OCI-LY7 (cell line): Measurements from ENCODE around the gene OAS1. TPM values are rescaled to one million over a fixed set of nuclear protein-coding genes. Genes with fewer than 3 reads are reported as not detected.

Experiments
- BruUV-seq: library from RNA; stranded (reverse); fragments of 400-500 nt; replicated peaks from 2 replicates; lab custom pipeline; 2021; lab: Mats Ljungman, UMichigan
- CTCF ChIA-PET: fragments of 300-600 bp; sonication (Branson Sonifier 250); formaldehyde crosslinking; loops from one replicate; lab custom pipeline; 2022; ENCODE audit warnings: antibody characterized with exemption; ENCODE audit not compliant: unreplicated experiment; lab: Charles Lee
- POLR2A ChIA-PET: fragments of 300-600 bp; sonication (Branson Sonifier 250); formaldehyde crosslinking; loops from one replicate; lab custom pipeline; 2022; ENCODE audit warnings: antibody characterized with exemption; lab: Charles Lee
- DNase-seq: peaks from one replicate; pipeline ENCODE4 v3.0.0-alpha.2; 2015; ENCODE audit warnings: low spot score
- H2AFZ ChIP-seq: fragments of 200-600 bp; sonication (generic), shearing (Covaris generic); 2 replicates; pipeline ENCODE4 v1.6.1; 2014; ENCODE audit warnings: mild to moderate bottlenecking, antibody characterized with exemption, low read length, moderate library complexity
- H3K27ac ChIP-seq: fragments of 200-600 bp; sonication (generic); 2 replicates; pipeline ENCODE4 v1.5.1; 2014; ENCODE audit warnings: mixed run types, low read depth, mild to moderate bottlenecking, moderate library complexity, low read length, inconsistent platforms; ENCODE audit not compliant: poor library complexity, severe bottlenecking
- H3K36me3 ChIP-seq: fragments of 200-600 bp; sonication (generic); 2 replicates; pipeline ENCODE4 v1.6.1; 2014; ENCODE audit warnings: mild to moderate bottlenecking, antibody characterized with exemption, low read length, moderate library complexity, mixed read lengths; ENCODE audit not compliant: insufficient read depth
- H3K4me1 ChIP-seq: fragments of 200-600 bp; sonication (generic); 2 replicates; pipeline ENCODE4 v1.5.1; 2014; ENCODE audit warnings: mild to moderate bottlenecking, low read length; ENCODE audit not compliant: insufficient read depth, poor library complexity, severe bottlenecking
- H3K4me2 ChIP-seq: fragments of 200-600 bp; sonication (generic); 2 replicates; pipeline ENCODE4 v1.6.1; 2014; ENCODE audit warnings: mild to moderate bottlenecking, low read length
- H3K4me3 ChIP-seq: fragments of 200-600 bp; sonication (generic); 2 replicates; pipeline ENCODE4 v1.5.1; 2014; ENCODE audit warnings: mild to moderate bottlenecking, low read depth, low read length; ENCODE audit not compliant: poor library complexity, severe bottlenecking
- H3K79me2 ChIP-seq: fragments of 200-600 bp; sonication (generic); 2 replicates; pipeline ENCODE4 v1.6.1; 2016; ENCODE audit warnings: low read depth, mild to moderate bottlenecking, low read length, moderate library complexity, mixed read lengths; ENCODE audit not compliant: insufficient read depth
- H3K9me2 ChIP-seq: fragments of 200-600 bp; sonication (generic); 2 replicates; pipeline ENCODE4 v1.6.1; 2016; ENCODE audit warnings: mild to moderate bottlenecking, low read length, mixed read lengths; ENCODE audit not compliant: insufficient read depth
- H3K9me3 ChIP-seq: fragments of 200-600 bp; sonication (generic); 2 replicates; pipeline ENCODE4 v1.6.1; 2014; ENCODE audit warnings: mild to moderate bottlenecking, mixed run types, low read length, mixed read lengths
- H4K20me1 ChIP-seq: fragments of 200-600 bp; sonication (generic); 2 replicates; pipeline ENCODE4 v1.6.1; 2014; ENCODE audit warnings: mild to moderate bottlenecking, antibody characterized with exemption, low read length, moderate library complexity, mixed read lengths; ENCODE audit not compliant: insufficient read depth
- CTCF ChIP-seq: fragments of 200-600 bp; sonication (generic); conservative IDR thresholded peaks from 2 replicates; pipeline ENCODE4 v1.5.1; 2014; ENCODE audit warnings: mild to moderate bottlenecking, antibody characterized with exemption, low read length, moderate library complexity, mixed read lengths
- EZH2phosphoT487 ChIP-seq: fragments of 200-600 bp; sonication (generic); IDR thresholded peaks from 2 replicates; pipeline ENCODE4 v1.6.1; 2018; ENCODE audit warnings: low read depth, borderline replicate concordance, mild to moderate bottlenecking, mixed run types, antibody characterized with exemption, low read length, moderate library complexity, mixed read lengths
- intact Hi-C: fragments of 100-400 bp; cut with micrococcal nuclease; formaldehyde crosslinking; loops from one replicate; pipeline ENCODE4 v1.10.0; 2022; ENCODE audit not compliant: unreplicated experiment
- total RNA-seq, 2 experiments: library from RNA; depleted of rRNA in 1 of 2; stranded (reverse); fragments of >200 nt in 1 of 2; shearing (Covaris generic) in 1 of 2; gene quantifications; 2 replicates each; pipeline ENCODE4 v1.2.3, GENCODE V29; 2014 to 2022

OAS1 gene
- total RNA-seq, 2 experiments from 2014 or later = 49.6 to 56.3 TPM

GRCh38 chr12:112929715-112930114, 23.0 kb downstream of the OAS1 start:
- H3K27ac ChIP-seq = no peak overlapping the region
- H2AFZ ChIP-seq = no peak overlapping the region
- no peak for DNase-seq
- TF ChIP-seq CTCF = no peak
- TF ChIP-seq EZH2phosphoT487 = no peak
- H3K4me2 ChIP-seq = no peak overlapping the region
- H3K4me3 ChIP-seq = no peak overlapping the region
- BruUV-seq = no TSS peak
- no peaks in the 10 kb centered on the region for H3K36me3 ChIP-seq
- intact Hi-C loops = no loop called here
- ChIA-PET POLR2A (interaction anchor here (1.1 kb wide), 1 partner anchor 27 kb away, joined by 7 read pairs; no protein-coding TSS in a partner anchor), CTCF (no interaction called here)
- no peaks in the 10 kb centered on the region for H3K4me1 ChIP-seq
- no peaks in the 10 kb centered on the region for H4K20me1 ChIP-seq
- no peaks in the 10 kb centered on the region for H3K9me2 ChIP-seq
- no peaks in the 10 kb centered on the region for H3K79me2 ChIP-seq
- H3K9me3 ChIP-seq = no peaks in the 10 kb centered on the region

DNA sequence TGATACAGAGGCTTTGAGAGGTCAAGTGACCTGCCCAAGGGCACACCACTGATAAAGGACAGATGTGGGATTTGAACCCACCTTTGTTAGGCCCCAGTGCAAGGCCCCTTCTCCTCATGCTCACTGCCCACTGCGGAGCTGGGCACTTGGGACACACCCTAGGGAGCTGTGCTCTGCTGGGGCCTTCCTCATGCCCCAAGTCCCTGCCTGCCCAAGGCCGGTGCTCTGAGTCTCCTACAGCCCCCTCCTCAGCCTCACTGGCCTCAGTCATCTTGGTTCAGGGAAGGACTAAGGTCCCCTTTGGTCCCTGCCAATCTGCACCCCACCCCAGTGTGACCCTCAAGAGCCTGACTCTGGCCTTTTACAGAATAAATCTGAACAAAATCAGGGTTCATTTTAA, 23.6 kb downstream of the OAS1 start:
- TF ChIP-seq CTCF (no peak), EZH2phosphoT487 (no peak)
- no peak overlapping the region for H3K4me3 ChIP-seq
- no peaks in the 10 kb centered on the region for H4K20me1 ChIP-seq
- no peaks in the 10 kb centered on the region for H3K36me3 ChIP-seq
- H3K4me2 ChIP-seq = no peak overlapping the region
- ChIA-PET CTCF (no interaction called here), POLR2A (no interaction called here)
- intact Hi-C loops = no loop called here
- BruUV-seq = no TSS peak
- no peaks in the 10 kb centered on the region for H3K4me1 ChIP-seq
- no peak overlapping the region for H3K27ac ChIP-seq
- H3K9me3 ChIP-seq = no peaks in the 10 kb centered on the region
- H3K9me2 ChIP-seq = no peaks in the 10 kb centered on the region
- no peak overlapping the region for H2AFZ ChIP-seq
- DNase-seq = no peak
- H3K79me2 ChIP-seq = no peaks in the 10 kb centered on the region

GRCh38 chr12:112932485-112933128, 25.8 kb downstream of the OAS1 start:
- Histone ChIP-seq H3K4me2 (no peak overlapping the region), H4K20me1 (no peaks in the 10 kb centered on the region), H2AFZ (no peak overlapping the region), H3K9me3 (no peaks in the 10 kb centered on the region), H3K4me1 (peaks cover 1% of the 10 kb centered on the region), H3K36me3 (no peaks in the 10 kb centered on the region), H3K79me2 (no peaks in the 10 kb centered on the region), H3K27ac (no peak overlapping the region), H3K9me2 (no peaks in the 10 kb centered on the region), H3K4me3 (no peak overlapping the region)
- ChIA-PET CTCF (no interaction called here), POLR2A (no interaction called here)
- TF ChIP-seq EZH2phosphoT487 (no peak), CTCF (no peak)
- DNase-seq = no peak
- no TSS peak for BruUV-seq
- intact Hi-C loops = no loop called here
